HG03135 (cell line): ENCODE measurements around the gene TMEM178A.

Experiments
- ATAC-seq: cut with Tn5 transposase; IDR thresholded peaks from one replicate; pipeline ENCODE4 v1.9.1; 2021; ENCODE audit warnings: mild to moderate bottlenecking, moderate library complexity; ENCODE audit not compliant: unreplicated experiment

TMEM178A gene

GRCh38 chr2:39673018-39673417, 7.3 kb downstream of the TMEM178A start:
- no peak for ATAC-seq

GRCh38 chr2:39676342-39676741, 10.6 kb downstream of the TMEM178A start:
- no peak for ATAC-seq

GRCh38 chr2:39678170-39678569, 12.5 kb downstream of the TMEM178A start:
- no peak for ATAC-seq

GRCh38 chr2:39679805-39680204, 14.1 kb downstream of the TMEM178A start:
- ATAC-seq = no peak

- ATAC-seq = no peak
Measured at GRCh38 chr2:39682066-39682692, 16.5 kb downstream of the TMEM178A start.

GRCh38 chr2:39683022-39683699, 17.4 kb downstream of the TMEM178A start:
- ATAC-seq = no peak

- ATAC-seq = no peak
Measured at GRCh38 chr2:39684464-39684863, 18.7 kb downstream of the TMEM178A start.

GRCh38 chr2:39685126-39685525, 19.4 kb downstream of the TMEM178A start:
- ATAC-seq = no peak

GRCh38 chr2:39686456-39686855, 20.7 kb downstream of the TMEM178A start:
- ATAC-seq = no peak

GRCh38 chr2:39688181-39688580, 22.5 kb downstream of the TMEM178A start:
- no peak for ATAC-seq

- ATAC-seq = no peak
Measured at GRCh38 chr2:39689272-39689841, 23.6 kb downstream of the TMEM178A start.

- no peak for ATAC-seq
Measured at GRCh38 chr2:39689876-39690275, 24.2 kb downstream of the TMEM178A start.

GRCh38 chr2:39693245-39693644, 27.5 kb downstream of the TMEM178A start:
- no peak for ATAC-seq

GRCh38 chr2:39696101-39696553, 30.4 kb downstream of the TMEM178A start:
- ATAC-seq = no peak

GRCh38 chr2:39696838-39697237, 31.1 kb downstream of the TMEM178A start:
- ATAC-seq = no peak

GRCh38 chr2:39697454-39697853, 31.7 kb downstream of the TMEM178A start:
- no peak for ATAC-seq

- no peak for ATAC-seq
Measured at GRCh38 chr2:39701137-39701536, 35.4 kb downstream of the TMEM178A start.

- no peak for ATAC-seq
Measured at GRCh38 chr2:39703181-39703872, 37.6 kb downstream of the TMEM178A start.

- ATAC-seq = no peak
Measured at GRCh38 chr2:39704540-39704939, 38.8 kb downstream of the TMEM178A start.

GRCh38 chr2:39705638-39706037, 39.9 kb downstream of the TMEM178A start:
- no peak for ATAC-seq

GRCh38 chr2:39706312-39706711, 40.6 kb downstream of the TMEM178A start:
- no peak for ATAC-seq

- no peak for ATAC-seq
Measured at GRCh38 chr2:39706945-39707344, 41.2 kb downstream of the TMEM178A start.
